Measurements from ENCODE around the gene GPR180.

GPR180 gene

DNA sequence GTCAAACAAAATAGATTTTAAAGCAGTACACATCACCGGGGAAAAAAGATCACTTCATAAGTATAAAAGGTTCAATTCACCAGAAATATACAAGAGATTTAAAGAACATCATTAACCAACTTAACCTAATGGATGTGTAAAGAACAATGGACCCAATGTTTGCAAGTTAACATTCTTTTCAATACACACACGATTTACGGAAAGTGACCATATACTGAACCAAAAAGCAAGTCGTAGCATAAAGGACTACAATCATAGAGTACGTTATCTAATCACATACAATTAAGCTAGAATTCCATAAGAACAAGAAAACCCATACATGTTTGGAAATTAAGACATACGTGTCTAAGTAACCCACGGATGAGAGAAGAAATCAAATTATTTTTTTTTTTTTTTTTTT, 15.3 kb upstream of the GPR180 start:
- Histone ChIP-seq H3K27ac (ENCODE audit: low read length) (no peak overlapping the region), H2AFZ (ENCODE audit: low read depth, low read length) (no peak overlapping the region), H3K9me3 (ENCODE audit: insufficient read depth, low read length) (no peaks in the 10 kb centered on the region), H3K27me3 (ENCODE audit: low read depth, low read length) (no peaks in the 10 kb centered on the region), H3K79me2 (ENCODE audit: low read length) (peaks cover 42% of the 10 kb centered on the region), H3K9ac (ENCODE audit: low read length) (no peak overlapping the region), H4K20me1 (ENCODE audit: insufficient read depth, low read length) (0 out of 2 replicates have a peak, but pooled peaks cover 6% of the 10 kb centered on the region), H3K4me3 (ENCODE audit: low read length) (no peak overlapping the region), H3K4me1 (ENCODE audit: low read length) (no peaks in the 10 kb centered on the region), H3K36me3 (replicated peaks; ENCODE audit: low read depth, low read length) (peaks cover 47% of the 10 kb centered on the region), H3K4me2 (ENCODE audit: low read length) (no peak overlapping the region)
- TF ChIP-seq, protein P1, sequence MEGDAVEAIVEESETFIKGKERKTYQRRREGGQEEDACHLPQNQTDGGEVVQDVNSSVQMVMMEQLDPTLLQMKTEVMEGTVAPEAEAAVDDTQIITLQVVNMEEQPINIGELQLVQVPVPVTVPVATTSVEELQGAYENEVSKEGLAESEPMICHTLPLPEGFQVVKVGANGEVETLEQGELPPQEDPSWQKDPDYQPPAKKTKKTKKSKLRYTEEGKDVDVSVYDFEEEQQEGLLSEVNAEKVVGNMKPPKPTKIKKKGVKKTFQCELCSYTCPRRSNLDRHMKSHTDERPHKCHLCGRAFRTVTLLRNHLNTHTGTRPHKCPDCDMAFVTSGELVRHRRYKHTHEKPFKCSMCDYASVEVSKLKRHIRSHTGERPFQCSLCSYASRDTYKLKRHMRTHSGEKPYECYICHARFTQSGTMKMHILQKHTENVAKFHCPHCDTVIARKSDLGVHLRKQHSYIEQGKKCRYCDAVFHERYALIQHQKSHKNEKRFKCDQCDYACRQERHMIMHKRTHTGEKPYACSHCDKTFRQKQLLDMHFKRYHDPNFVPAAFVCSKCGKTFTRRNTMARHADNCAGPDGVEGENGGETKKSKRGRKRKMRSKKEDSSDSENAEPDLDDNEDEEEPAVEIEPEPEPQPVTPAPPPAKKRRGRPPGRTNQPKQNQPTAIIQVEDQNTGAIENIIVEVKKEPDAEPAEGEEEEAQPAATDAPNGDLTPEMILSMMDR (IDR thresholded peaks at IDR 0.05; ENCODE audit: low read depth, low read length): no peak
- TF ChIP-seq EZH2phosphoT487 (IDR thresholded peaks at IDR 0.05; ENCODE audit: low read depth): no peak

- H3K4me3 ChIP-seq (ENCODE audit: low read length): no peak overlapping the region
- peaks cover 48% of the 10 kb centered on the region for H3K36me3 ChIP-seq (replicated peaks; ENCODE audit: low read depth, low read length)
- H3K4me2 ChIP-seq (ENCODE audit: low read length): no peak overlapping the region
- peaks cover under 1% of the 10 kb centered on the region for H3K4me1 ChIP-seq (ENCODE audit: low read length)
- peaks cover 6% of the 10 kb centered on the region; the same call in 1 of the 2 replicates for H4K20me1 ChIP-seq (ENCODE audit: insufficient read depth, low read length)
- no peak overlapping the region for H3K27ac ChIP-seq (ENCODE audit: low read length)
- TF ChIP-seq, protein P1 (IDR thresholded peaks at IDR 0.05; ENCODE audit: low read depth, low read length): no peak
- TF ChIP-seq EZH2phosphoT487 (IDR thresholded peaks at IDR 0.05; ENCODE audit: low read depth): no peak
- H2AFZ ChIP-seq (ENCODE audit: low read depth, low read length): no peak overlapping the region
- no peaks in the 10 kb centered on the region for H3K27me3 ChIP-seq (ENCODE audit: low read depth, low read length)
- no peak overlapping the region for H3K9ac ChIP-seq (ENCODE audit: low read length)
- H3K79me2 ChIP-seq (ENCODE audit: low read length): peaks cover 59% of the 10 kb centered on the region
- H3K9me3 ChIP-seq (ENCODE audit: insufficient read depth, low read length): no peaks in the 10 kb centered on the region
These were observed 13.1 kb upstream of the GPR180 start for GRCh38 chr13:94588541-94588940.

- H3K4me1 ChIP-seq (ENCODE audit: low read length): peaks cover 15% of the 10 kb centered on the region
- H3K27ac ChIP-seq (ENCODE audit: low read length): no peak overlapping the region
- peaks cover 47% of the 10 kb centered on the region for H3K36me3 ChIP-seq (replicated peaks; ENCODE audit: low read depth, low read length)
- no peak overlapping the region for H3K4me3 ChIP-seq (ENCODE audit: low read length)
- H3K79me2 ChIP-seq (ENCODE audit: low read length): peaks cover 74% of the 10 kb centered on the region
- no peaks in the 10 kb centered on the region for H3K9me3 ChIP-seq (ENCODE audit: insufficient read depth, low read length)
- no peak overlapping the region for H2AFZ ChIP-seq (ENCODE audit: low read depth, low read length)
- peaks cover 20% of the 10 kb centered on the region for H4K20me1 ChIP-seq (ENCODE audit: insufficient read depth, low read length)
- TF ChIP-seq, protein P1 (IDR thresholded peaks at IDR 0.05; ENCODE audit: low read depth, low read length): no peak
- no peak for TF ChIP-seq EZH2phosphoT487 (IDR thresholded peaks at IDR 0.05; ENCODE audit: low read depth)
- no peak overlapping the region for H3K4me2 ChIP-seq (ENCODE audit: low read length)
- H3K27me3 ChIP-seq (ENCODE audit: low read depth, low read length): no peaks in the 10 kb centered on the region
- no peak overlapping the region for H3K9ac ChIP-seq (ENCODE audit: low read length)
These were observed 10.9 kb upstream of the GPR180 start for GRCh38 chr13:94590744-94591143.

- peaks cover 46% of the 10 kb centered on the region for H3K79me2 ChIP-seq (ENCODE audit: low read length)
- peak overlapping the region; percentile 89 for H3K4me3 ChIP-seq (ENCODE audit: low read length)
- H4K20me1 ChIP-seq (ENCODE audit: insufficient read depth, low read length): peaks cover 14% of the 10 kb centered on the region
- H3K27ac ChIP-seq (ENCODE audit: low read length): peak overlapping the region; percentile 70
- peak overlapping the region; percentile 87 for H2AFZ ChIP-seq (ENCODE audit: low read depth, low read length)
- peak overlapping the region; percentile 99 for H3K4me2 ChIP-seq (ENCODE audit: low read length)
- no peaks in the 10 kb centered on the region for H3K9me3 ChIP-seq (ENCODE audit: insufficient read depth, low read length)
- peaks cover 31% of the 10 kb centered on the region for H3K36me3 ChIP-seq (replicated peaks; ENCODE audit: low read depth, low read length)
- peak overlapping the region; percentile 96 for H3K9ac ChIP-seq (ENCODE audit: low read length)
- H3K4me1 ChIP-seq (ENCODE audit: low read length): peaks cover 15% of the 10 kb centered on the region
- TF ChIP-seq, protein P1 (IDR thresholded peaks at IDR 0.05; ENCODE audit: low read depth, low read length): no peak
- no peak for TF ChIP-seq EZH2phosphoT487 (IDR thresholded peaks at IDR 0.05; ENCODE audit: low read depth)
- no peaks in the 10 kb centered on the region for H3K27me3 ChIP-seq (ENCODE audit: low read depth, low read length)
These were observed 6.4 kb upstream of the GPR180 start for GRCh38 chr13:94595001-94595949.

Measured in OCI-LY3 (cell line).